CD14-positive monocyte (primary cell): ENCODE data around the gene CYP2R1. TPM values are rescaled to one million over a fixed set of nuclear protein-coding genes. Genes with fewer than 3 reads are reported as not detected.

Experiments used
- DNase-seq, 3 donors: peaks; one replicate each; pipeline ENCODE4 v3.0.0-alpha.2; 2011 to 2022
- H2AFZ ChIP-seq: 2 replicates; pipeline ENCODE4 v1.6.0; 2012; ENCODE audit warnings: mild to moderate bottlenecking, low read depth, low read length, inconsistent platforms; ENCODE audit not compliant: insufficient read depth, poor library complexity, severe bottlenecking
- H3K27ac ChIP-seq, 2 donors: 1 replicate in 1 of 2; 2 replicates in 1 of 2; pipeline ENCODE4 v1.5.1; 2012 to 2013; ENCODE audit warnings: low read length in 2 of 2, control low read depth in 1 of 2, inconsistent platforms in 1 of 2, low read depth in 1 of 2, mild to moderate bottlenecking in 1 of 2
- H3K27me3 ChIP-seq, 2 donors: one replicate each; pipeline versions ENCODE4 v1.6.0 to v1.6.1; 2011 to 2013; ENCODE audit warnings: low read length in 2 of 2; ENCODE audit not compliant: control insufficient read depth in 2 of 2, insufficient read depth in 2 of 2
- H3K36me3 ChIP-seq, 2 donors: replicated peaks in 1 of 2; 1 replicate in 1 of 2; 2 replicates in 1 of 2; pipeline versions ENCODE4 v1.5.1 to v1.6.1; 2012 to 2013; ENCODE audit warnings: low read length in 2 of 2, control low read depth in 1 of 2, inconsistent platforms in 1 of 2, mild to moderate bottlenecking in 1 of 2; ENCODE audit not compliant: insufficient read depth in 2 of 2, control insufficient read depth in 1 of 2
- H3K4me1 ChIP-seq, 2 donors: 1 replicate in 1 of 2; 2 replicates in 1 of 2; pipeline versions ENCODE4 v1.5.1 to v1.6.1; 2012 to 2013; ENCODE audit warnings: low read length in 2 of 2, control low read depth in 1 of 2, inconsistent platforms in 1 of 2, mild to moderate bottlenecking in 1 of 2, moderate library complexity in 1 of 2; ENCODE audit not compliant: insufficient read depth in 2 of 2, control insufficient read depth in 1 of 2
- H3K4me2 ChIP-seq: replicated peaks from 2 replicates; pipeline ENCODE3; 2012; ENCODE audit warnings: low read length, moderate library complexity, mild to moderate bottlenecking; ENCODE audit not compliant: poor library complexity, severe bottlenecking; ENCODE audit errors: extremely low read depth
- H3K4me3 ChIP-seq, 3 experiments: fragments of 200-600 bp in 1 of 3; sonication (generic) in 1 of 3; replicated peaks in 1 of 3; 1 replicate in 2 of 3; 2 replicates in 1 of 3; pipeline ENCODE4 v1.5.1; 2011 to 2013; ENCODE audit warnings: low read length in 3 of 3, mild to moderate bottlenecking in 3 of 3, control low read depth in 2 of 3, low read depth in 2 of 3, inconsistent platforms in 1 of 3, moderate library complexity in 1 of 3
- H3K79me2 ChIP-seq: 2 replicates; pipeline ENCODE4 v1.6.0; 2012; ENCODE audit warnings: mild to moderate bottlenecking, control low read depth, inconsistent platforms, low read length, moderate library complexity; ENCODE audit not compliant: insufficient read depth
- H3K9ac ChIP-seq: 2 replicates; pipeline ENCODE4 v1.6.0; 2017; ENCODE audit warnings: low read length, mild to moderate bottlenecking; ENCODE audit not compliant: insufficient read depth, poor library complexity, severe bottlenecking
- H3K9me3 ChIP-seq, 2 donors: replicated peaks in 1 of 2; 1 replicate in 1 of 2; 2 replicates in 1 of 2; pipeline versions ENCODE4 v1.5.1 to v1.6.1; 2012 to 2013; ENCODE audit warnings: low read length in 2 of 2, control low read depth in 1 of 2; ENCODE audit not compliant: control insufficient read depth in 1 of 2, insufficient read depth in 1 of 2
- H4K20me1 ChIP-seq: 2 replicates; pipeline ENCODE4 v1.6.0; 2012; ENCODE audit warnings: mild to moderate bottlenecking, low read length, control low read depth, moderate library complexity; ENCODE audit not compliant: insufficient read depth
- H3K27ac Mint-ChIP-seq, 7 donors: one replicate each; pipeline ENCODE4 v1.8.0; 2020; ENCODE audit warnings: mild to moderate bottlenecking in 7 of 7, mixed read lengths in 7 of 7, moderate library complexity in 6 of 7, inconsistent platforms in 2 of 7
- H3K27me3 Mint-ChIP-seq, 3 donors: one replicate each; pipeline ENCODE4 v1.8.0; 2021 to 2022; ENCODE audit warnings: low read depth in 3 of 3, mild to moderate bottlenecking in 3 of 3, mixed read lengths in 3 of 3, moderate library complexity in 3 of 3, inconsistent platforms in 1 of 3
- H3K36me3 Mint-ChIP-seq, 2 donors: one replicate each; pipeline ENCODE4 v1.8.0; 2020; ENCODE audit warnings: mixed read lengths in 2 of 2, inconsistent platforms in 1 of 2, mild to moderate bottlenecking in 1 of 2
- H3K4me1 Mint-ChIP-seq: one replicate; pipeline ENCODE4 v1.8.0; 2020; ENCODE audit warnings: mild to moderate bottlenecking, mixed read lengths
- H3K4me3 Mint-ChIP-seq, 2 donors: one replicate each; pipeline ENCODE4 v1.8.0; 2020; ENCODE audit warnings: mild to moderate bottlenecking in 2 of 2, mixed read lengths in 2 of 2, moderate library complexity in 1 of 2
- H3K9me3 Mint-ChIP-seq, 7 donors: one replicate each; pipeline ENCODE4 v1.8.0; 2020 to 2022; ENCODE audit warnings: mixed read lengths in 7 of 7, mild to moderate bottlenecking in 6 of 7, moderate library complexity in 6 of 7, inconsistent platforms in 2 of 7
- CTCF ChIP-seq: fragments of 200-600 bp; IDR thresholded peaks from one replicate; pipeline ENCODE4 v1.8.0; 2022; ENCODE audit warnings: antibody characterized with exemption, mild to moderate bottlenecking
- WGBS: methylation state at CpG from one replicate; pipeline ENCODE4 v1.1.5; 2013; ENCODE audit warnings: missing lambda C conversion rate; ENCODE audit not compliant: insufficient coverage; 5-methylcytosine and 5-hydroxymethylcytosine counted together
- intact Hi-C, 2 donors: fragments of 100-400 bp; cut with micrococcal nuclease; formaldehyde crosslinking; loops; one replicate each; pipeline versions ENCODE4 v1.15.0 to v1.15.1; 2023
- polyA plus RNA-seq, 3 donors: library from polyadenylated mRNA; depleted of rRNA in 1 of 3; unstranded in 2 of 3; stranded (reverse) in 1 of 3; fragments of 300-500 nt in 2 of 3; fragments of >200 nt in 1 of 3; fragmentation: Illumina TruSeq in 2 of 3; gene quantifications; 1 replicate in 2 of 3; 2 replicates in 1 of 3; pipeline ENCODE4 v1.2.3, GENCODE V29; 2012 to 2021

Gene CYP2R1
- polyA plus RNA-seq, 3 donors, result 5.4 to 8.3 (median 7.0) TPM

GRCh38 chr11:14858404-14858803, 33.6 kb downstream of the CYP2R1 start:
- intact Hi-C loops, result no loop called here
- Mint-ChIP-seq H3K36me3 (peaks cover 34 to 46% of the 10 kb centered on the region in 2 donors), H3K4me1 (no peaks in the 10 kb centered on the region), H3K4me3 (no peak overlapping the region), H3K27ac (peak overlapping the region in 1 of 7 donors; percentile 31), H3K27me3 (no peaks in the 10 kb centered on the region), H3K9me3 (peaks cover under 1 to 7% (median 3%) of the 10 kb centered on the region in 7 donors)
- TF ChIP-seq CTCF, result no peak
- Histone ChIP-seq H3K9ac (no peak overlapping the region), H3K27me3 (no peaks in the 10 kb centered on the region), H4K20me1 (no peaks in the 10 kb centered on the region), H2AFZ (no peak overlapping the region), H3K4me2 (no peak overlapping the region), H3K4me3 (no peak overlapping the region), H3K36me3 (peaks cover 6 to 36% of the 10 kb centered on the region in 2 donors), H3K79me2 (no peaks in the 10 kb centered on the region), H3K4me1 (no peaks in the 10 kb centered on the region), H3K27ac (no peak overlapping the region), H3K9me3 (no peaks in the 10 kb centered on the region)
- no CpG with 5 or more reads among the region's 1 CpG for WGBS
- no peak for DNase-seq

- no CpG with 5 or more reads among the region's 3 CpGs for WGBS
- Histone ChIP-seq H3K9me3 (no peaks in the 10 kb centered on the region), H3K79me2 (no peaks in the 10 kb centered on the region), H4K20me1 (no peaks in the 10 kb centered on the region), H3K27me3 (no peaks in the 10 kb centered on the region), H2AFZ (no peak overlapping the region), H3K36me3 (peaks cover 6 to 30% of the 10 kb centered on the region in 2 donors), H3K27ac (no peak overlapping the region), H3K4me2 (no peak overlapping the region), H3K9ac (no peak overlapping the region), H3K4me1 (no peaks in the 10 kb centered on the region), H3K4me3 (no peak overlapping the region)
- H3K27me3 Mint-ChIP-seq, result no peaks in the 10 kb centered on the region
- TF ChIP-seq CTCF, result no peak
- H3K4me3 Mint-ChIP-seq, result no peak overlapping the region
- H3K4me1 Mint-ChIP-seq, result no peaks in the 10 kb centered on the region
- H3K36me3 Mint-ChIP-seq, result peaks cover 31 to 46% of the 10 kb centered on the region in 2 donors
- no peak for DNase-seq
- no peak overlapping the region for H3K27ac Mint-ChIP-seq
- intact Hi-C loops, result no loop called here
- H3K9me3 Mint-ChIP-seq, result peaks cover 0 to 5% (median 0%) of the 10 kb centered on the region in 7 donors
Observed at GRCh38 chr11:14857621-14858020, 34.4 kb downstream of the CYP2R1 start.
